ENCODE measurements around the gene MAGEA9B. TPM values are rescaled to one million over a fixed set of nuclear protein-coding genes. Genes with fewer than 3 reads are reported as not detected.
"Not testable (repeated sequence)": the region's sequence is repeated elsewhere in the genome, so short reads cannot be mapped to it uniquely, and the experiment has no call there.

The MAGEA9B gene
- total RNA-seq, 1 donor from 2014 or later = not detected

GRCh38 chrX:149534926-149535602 is 52.2 kb downstream of the MAGEA9B start:
- DNase-seq (ENCODE audit: low read depth in 2 of 2) = not testable (repeated sequence)

- not testable (repeated sequence) for DNase-seq (ENCODE audit: low read depth in 2 of 2)
Observed at GRCh38 chrX:149533999-149534398, 53.3 kb downstream of the MAGEA9B start.

- DNase-seq (ENCODE audit: low read depth in 2 of 2) = not testable (repeated sequence)
Observed at GRCh38 chrX:149532868-149533267, 54.4 kb downstream of the MAGEA9B start.

Other genes with a start within 250 kb of the MAGEA9B start
- gene IDS, start 82.2 kb downstream of the MAGEA9B start, total RNA-seq = 13.7 and 24.2 TPM in 2 replicates
- gene EOLA1, start 46.4 kb downstream of the MAGEA9B start, total RNA-seq = 10.0 and 13.3 TPM in 2 replicates
- gene HSFX3, start 37.5 kb downstream of the MAGEA9B start, total RNA-seq = not detected in 2 replicates
- gene HSFX2, start 7.9 kb upstream of the MAGEA9B start, total RNA-seq = 0.22 and 0.40 TPM in 2 replicates
- gene TMEM185A, start 44.3 kb upstream of the MAGEA9B start, total RNA-seq = 12.7 and 16.8 TPM in 2 replicates
- gene MAGEA11, start 124.6 kb upstream of the MAGEA9B start, total RNA-seq = under 0.01 TPM in 1 of 2 replicates, not detected in the other
- 0.20 and 0.22 TPM in 2 replicates for gene HSFX1, start 186.6 kb upstream of the MAGEA9B start, total RNA-seq
- gene MAGEA9, start 194.5 kb upstream of the MAGEA9B start, total RNA-seq = not detected in 2 replicates

Measured in lung microvascular endothelial cell (primary cell).